A673 (cell line): ENCODE data around the gene ACKR3. TPM values are rescaled to one million over a fixed set of nuclear protein-coding genes. Genes with fewer than 3 reads are reported as not detected.

Experiments used
- BruUV-seq: library from RNA; stranded (reverse); fragments of 400-500 nt; replicated peaks from 2 replicates; lab custom pipeline; 2021; lab: Mats Ljungman, UMichigan
- CTCF ChIA-PET: fragments of 300-600 bp; sonication (Branson Sonifier 250); formaldehyde crosslinking; loops from one replicate; lab custom pipeline; 2022; ENCODE audit warnings: antibody characterized with exemption; lab: Charles Lee
- POLR2A ChIA-PET: fragments of 300-600 bp; sonication (Branson Sonifier 250); formaldehyde crosslinking; loops from one replicate; lab custom pipeline; 2022; ENCODE audit warnings: antibody characterized with exemption; ENCODE audit not compliant: low non-redundant PET; lab: Charles Lee
- DNase-seq: peaks from one replicate; pipeline ENCODE4 v3.0.0-alpha.2; 2015; ENCODE audit warnings: low spot score
- H3K27ac ChIP-seq: fragments of 200-600 bp; sonication (generic); 2 replicates; pipeline ENCODE4 v1.5.1; 2016; ENCODE audit warnings: mixed run types, low read depth, mild to moderate bottlenecking, mixed read lengths, antibody characterized with exemption, low read length; ENCODE audit not compliant: poor library complexity, severe bottlenecking
- H3K27me3 ChIP-seq: fragments of 200-600 bp; sonication (generic); replicated peaks from 2 replicates; pipeline ENCODE4 v1.6.1; 2017; ENCODE audit warnings: mixed run types, low read depth, mild to moderate bottlenecking, mixed read lengths, antibody characterized with exemption, low read length; ENCODE audit not compliant: insufficient read depth, poor library complexity
- H3K36me3 ChIP-seq: fragments of 200-600 bp; sonication (generic); 2 replicates; pipeline ENCODE4 v1.6.1; 2016; ENCODE audit warnings: mixed run types, mild to moderate bottlenecking, mixed read lengths, antibody characterized with exemption, low read length; ENCODE audit not compliant: insufficient read depth, poor library complexity, severe bottlenecking
- H3K4me1 ChIP-seq: fragments of 200-600 bp; sonication (generic); 2 replicates; pipeline ENCODE4 v1.6.1; 2017; ENCODE audit warnings: mixed run types, mild to moderate bottlenecking, mixed read lengths, antibody characterized with exemption, low read length; ENCODE audit not compliant: insufficient read depth, poor library complexity, severe bottlenecking
- H3K4me3 ChIP-seq: fragments of 200-600 bp; sonication (generic); 2 replicates; pipeline ENCODE4 v1.5.1; 2016; ENCODE audit warnings: low read depth, mixed run types, mild to moderate bottlenecking, mixed read lengths, low read length; ENCODE audit not compliant: poor library complexity, severe bottlenecking
- H3K9me3 ChIP-seq: fragments of 200-600 bp; sonication (generic); 2 replicates; pipeline ENCODE4 v1.6.1; 2016; ENCODE audit warnings: mixed run types, low read depth, mild to moderate bottlenecking, mixed read lengths, antibody characterized with exemption, low read length; ENCODE audit not compliant: poor library complexity, severe bottlenecking
- EZH2 ChIP-seq: fragments of 200-600 bp; sonication (generic); IDR thresholded peaks from 2 replicates; pipeline ENCODE4 v1.6.1; 2017; ENCODE audit warnings: borderline replicate concordance, low read depth, mild to moderate bottlenecking, mixed read lengths, antibody characterized with exemption, low read length; ENCODE audit not compliant: poor library complexity, severe bottlenecking
- intact Hi-C: fragments of 100-400 bp; cut with micrococcal nuclease; formaldehyde crosslinking; loops from one replicate; pipeline ENCODE4 v1.10.0; 2022; ENCODE audit not compliant: unreplicated experiment
- total RNA-seq: library from RNA; stranded (reverse); gene quantifications from 2 replicates; pipeline ENCODE4 v1.2.3, GENCODE V29; 2021
- TF ChIP-seq, protein P1 (sequence below): fragments of 300-800, 200-600 bp; sonication (generic); conservative IDR thresholded peaks from 2 replicates; pipeline ENCODE4 v1.5.1; 2017; ENCODE audit warnings: low read depth, mild to moderate bottlenecking, antibody characterized with exemption, low read length, moderate library complexity, mixed read lengths

The ACKR3 gene
- total RNA-seq, 1 experiment from 2014 or later, result 0.52 TPM

DNA sequence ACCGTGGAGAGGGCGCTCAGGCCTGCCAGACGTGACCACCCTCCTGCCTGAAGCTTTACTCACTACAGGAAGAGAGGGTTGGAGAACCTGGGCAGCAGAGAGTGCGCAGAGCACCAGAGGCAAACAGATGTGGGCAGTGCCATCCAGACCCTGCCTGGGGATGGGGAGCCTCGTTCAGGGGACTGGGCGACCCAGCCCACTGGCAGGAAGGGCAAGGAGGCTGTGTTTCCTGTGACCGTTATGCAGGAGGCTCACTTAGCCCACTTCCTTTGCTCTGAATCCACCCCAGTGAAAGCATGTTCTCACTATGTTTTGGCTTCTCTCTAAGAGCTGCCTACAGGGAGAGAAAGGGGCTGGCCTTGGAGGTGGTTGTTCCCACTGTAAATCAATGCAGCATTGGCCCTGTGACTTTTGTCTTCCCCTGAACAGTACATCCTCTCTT lies 23.0 kb upstream of the ACKR3 start:
- Histone ChIP-seq H3K27ac (no peak overlapping the region), H3K27me3 (peaks cover 2% of the 10 kb centered on the region), H3K4me3 (no peak overlapping the region), H3K9me3 (no peaks in the 10 kb centered on the region), H3K36me3 (no peaks in the 10 kb centered on the region), H3K4me1 (no peaks in the 10 kb centered on the region)
- CTCF ChIA-PET, result no interaction called here
- intact Hi-C loops, result no loop called here
- BruUV-seq, result no TSS peak
- POLR2A ChIA-PET, result no interaction called here
- DNase-seq, result no peak
- TF ChIP-seq, protein P1, sequence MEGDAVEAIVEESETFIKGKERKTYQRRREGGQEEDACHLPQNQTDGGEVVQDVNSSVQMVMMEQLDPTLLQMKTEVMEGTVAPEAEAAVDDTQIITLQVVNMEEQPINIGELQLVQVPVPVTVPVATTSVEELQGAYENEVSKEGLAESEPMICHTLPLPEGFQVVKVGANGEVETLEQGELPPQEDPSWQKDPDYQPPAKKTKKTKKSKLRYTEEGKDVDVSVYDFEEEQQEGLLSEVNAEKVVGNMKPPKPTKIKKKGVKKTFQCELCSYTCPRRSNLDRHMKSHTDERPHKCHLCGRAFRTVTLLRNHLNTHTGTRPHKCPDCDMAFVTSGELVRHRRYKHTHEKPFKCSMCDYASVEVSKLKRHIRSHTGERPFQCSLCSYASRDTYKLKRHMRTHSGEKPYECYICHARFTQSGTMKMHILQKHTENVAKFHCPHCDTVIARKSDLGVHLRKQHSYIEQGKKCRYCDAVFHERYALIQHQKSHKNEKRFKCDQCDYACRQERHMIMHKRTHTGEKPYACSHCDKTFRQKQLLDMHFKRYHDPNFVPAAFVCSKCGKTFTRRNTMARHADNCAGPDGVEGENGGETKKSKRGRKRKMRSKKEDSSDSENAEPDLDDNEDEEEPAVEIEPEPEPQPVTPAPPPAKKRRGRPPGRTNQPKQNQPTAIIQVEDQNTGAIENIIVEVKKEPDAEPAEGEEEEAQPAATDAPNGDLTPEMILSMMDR, result no peak
- no peak for TF ChIP-seq EZH2

DNA sequence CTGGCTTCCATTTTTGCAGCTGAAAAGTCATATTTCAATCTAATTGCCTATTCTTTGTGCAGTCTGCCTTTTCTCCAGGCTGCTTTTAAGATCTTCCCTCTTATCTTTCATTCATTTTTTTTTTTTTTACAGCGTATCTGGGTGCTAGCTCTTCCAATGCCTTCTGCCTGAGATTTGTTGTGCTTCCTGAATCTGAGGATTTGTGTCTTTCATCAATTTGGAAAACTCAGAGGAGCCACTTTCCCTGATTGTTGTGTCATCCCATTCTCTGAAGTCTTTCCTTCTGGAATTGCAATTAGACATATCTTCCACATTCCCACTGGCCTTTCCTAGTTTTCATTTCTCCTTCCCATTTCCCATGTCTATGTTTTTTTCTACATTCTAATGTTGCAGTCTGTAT lies 21.9 kb upstream of the ACKR3 start:
- TF ChIP-seq, protein P1, result no peak
- TF ChIP-seq EZH2, result no peak
- no peak overlapping the region for H3K27ac ChIP-seq
- ChIA-PET POLR2A (no interaction called here), CTCF (no interaction called here)
- BruUV-seq, result no TSS peak
- no peak overlapping the region for H3K4me3 ChIP-seq
- no peaks in the 10 kb centered on the region for H3K36me3 ChIP-seq
- no peak for DNase-seq
- H3K4me1 ChIP-seq, result no peaks in the 10 kb centered on the region
- H3K9me3 ChIP-seq, result no peaks in the 10 kb centered on the region
- intact Hi-C loops, result no loop called here
- H3K27me3 ChIP-seq, result no peaks in the 10 kb centered on the region

DNA sequence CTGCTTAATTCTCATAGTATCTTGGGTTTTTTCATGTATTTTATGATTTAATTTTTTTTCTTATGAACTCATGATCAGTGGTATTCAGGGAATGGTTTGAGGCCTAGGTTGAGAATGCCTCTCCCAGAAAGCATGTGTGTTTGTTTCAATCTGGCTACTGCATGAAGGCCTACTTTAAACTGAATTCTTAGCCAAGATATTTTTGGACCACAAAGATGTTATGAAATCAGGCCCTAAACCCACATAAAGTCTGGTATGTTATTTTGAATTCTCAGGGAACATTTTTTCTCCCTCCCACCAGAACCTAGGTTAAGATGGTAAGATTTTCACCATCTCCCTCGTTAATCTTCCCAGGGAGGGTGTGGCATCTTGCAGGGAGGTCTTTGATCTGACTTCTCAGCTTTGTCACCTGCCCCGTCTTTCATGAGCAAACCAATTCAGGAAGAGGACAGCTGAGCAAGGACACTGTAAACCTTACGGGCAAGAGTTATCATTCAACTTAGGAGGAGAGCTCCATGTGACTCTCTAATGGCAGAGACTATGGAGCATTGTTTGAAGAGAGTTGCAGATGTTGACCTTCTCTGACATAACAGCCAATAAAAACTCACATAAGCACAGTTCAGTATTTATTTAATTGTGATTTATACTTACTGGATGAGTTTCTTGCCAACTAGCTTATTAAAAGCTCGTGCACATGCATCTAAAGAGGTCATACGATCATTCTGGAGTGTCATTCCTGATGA lies 21.3 kb upstream of the ACKR3 start:
- intact Hi-C loops, result no loop called here
- TF ChIP-seq, protein P1, result no peak
- TF ChIP-seq EZH2, result no peak
- H3K27me3 ChIP-seq, result no peaks in the 10 kb centered on the region
- H3K36me3 ChIP-seq, result no peaks in the 10 kb centered on the region
- H3K4me1 ChIP-seq, result no peaks in the 10 kb centered on the region
- ChIA-PET CTCF (no interaction called here), POLR2A (no interaction called here)
- DNase-seq, result no peak
- no peaks in the 10 kb centered on the region for H3K9me3 ChIP-seq
- BruUV-seq, result no TSS peak
- no peak overlapping the region for H3K27ac ChIP-seq
- no peak overlapping the region for H3K4me3 ChIP-seq
